Measurements from ENCODE around the gene ACTL6B. TPM values are rescaled to one million over a fixed set of nuclear protein-coding genes. Genes with fewer than 3 reads are reported as not detected.

The ACTL6B gene
- total RNA-seq, 1 experiment from 2014 or later = 1.3 TPM

GRCh38 chr7:100621554-100621953 lies 34.7 kb downstream of the ACTL6B start:
- Mint-ChIP-seq H3K9me3 (no peaks in the 10 kb centered on the region), H3K36me3 (no peaks in the 10 kb centered on the region), H3K4me1 (peaks cover 7% of the 10 kb centered on the region; the same call in 1 of the 2 replicates), H3K27me3 (ENCODE audit: low read depth) (peaks cover 20% of the 10 kb centered on the region), H3K4me3 (no peak overlapping the region), H3K27ac (peak overlapping the region; percentile 6; the same call in 1 of the 2 replicates)
- DNase-seq (ENCODE audit: low spot score) (no peak), ATAC-seq (no peak)
- TF ChIP-seq PRDM15 (CRISPR knock-in tag; IDR thresholded peaks at IDR 0.05) = no peak
- no peak for TF ChIP-seq TP53 (CRISPR knock-in tag; IDR thresholded peaks at IDR 0.05)
- no peak for TF ChIP-seq MXD4 (CRISPR knock-in tag; IDR thresholded peaks at IDR 0.05; ENCODE audit: borderline replicate concordance)
- TF ChIP-seq, protein P1, sequence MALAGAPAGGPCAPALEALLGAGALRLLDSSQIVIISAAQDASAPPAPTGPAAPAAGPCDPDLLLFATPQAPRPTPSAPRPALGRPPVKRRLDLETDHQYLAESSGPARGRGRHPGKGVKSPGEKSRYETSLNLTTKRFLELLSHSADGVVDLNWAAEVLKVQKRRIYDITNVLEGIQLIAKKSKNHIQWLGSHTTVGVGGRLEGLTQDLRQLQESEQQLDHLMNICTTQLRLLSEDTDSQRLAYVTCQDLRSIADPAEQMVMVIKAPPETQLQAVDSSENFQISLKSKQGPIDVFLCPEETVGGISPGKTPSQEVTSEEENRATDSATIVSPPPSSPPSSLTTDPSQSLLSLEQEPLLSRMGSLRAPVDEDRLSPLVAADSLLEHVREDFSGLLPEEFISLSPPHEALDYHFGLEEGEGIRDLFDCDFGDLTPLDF (CRISPR knock-in tag; IDR thresholded peaks at IDR 0.05) = no peak
- no peak for TF ChIP-seq NR3C1 (CRISPR knock-in tag; conservative IDR thresholded peaks at IDR 0.05; ENCODE audit: low read depth)
- TF ChIP-seq PRRX2 (CRISPR knock-in tag; IDR thresholded peaks at IDR 0.05) = no peak
- no peak for TF ChIP-seq GABPB1 (CRISPR knock-in tag; IDR thresholded peaks at IDR 0.05)
- no peak for TF ChIP-seq ZNF423 (CRISPR knock-in tag; IDR thresholded peaks at IDR 0.05)
- ChIA-PET POLR2A (interaction anchor here (0.8 to 2.0 kb wide), 2 partner anchors 9 to 59 kb away, joined by 3 to 5 read pairs; partner anchors contain the start of gene MOSPD3), CTCF (interaction anchor here (1.1 kb wide), 1 partner anchor 13 kb away, joined by 3 read pairs; no protein-coding TSS in a partner anchor)

- Mint-ChIP-seq H3K4me1 (peaks cover 5% of the 10 kb centered on the region; the same call in 1 of the 2 replicates), H3K9me3 (no peaks in the 10 kb centered on the region), H3K27ac (no peak overlapping the region), H3K4me3 (no peak overlapping the region), H3K36me3 (no peaks in the 10 kb centered on the region), H3K27me3 (ENCODE audit: low read depth) (peaks cover 13% of the 10 kb centered on the region)
- ChIA-PET CTCF (interaction anchor here (1.1 kb wide), 1 partner anchor 13 kb away, joined by 3 read pairs; no protein-coding TSS in a partner anchor), POLR2A (interaction anchor here (2.0 kb wide), 1 partner anchor 9 kb away, joined by 5 read pairs; the partner anchor contains the start of gene MOSPD3)
- DNase-seq (ENCODE audit: low spot score) = no peak
- no peak for ATAC-seq
- no peak for TF ChIP-seq SP1 (CRISPR knock-in tag; conservative IDR thresholded peaks at IDR 0.05)
- TF ChIP-seq, protein P2, sequence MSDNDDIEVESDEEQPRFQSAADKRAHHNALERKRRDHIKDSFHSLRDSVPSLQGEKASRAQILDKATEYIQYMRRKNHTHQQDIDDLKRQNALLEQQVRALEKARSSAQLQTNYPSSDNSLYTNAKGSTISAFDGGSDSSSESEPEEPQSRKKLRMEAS (CRISPR knock-in tag; IDR thresholded peaks at IDR 0.05) = no peak
- TF ChIP-seq, protein P3, sequence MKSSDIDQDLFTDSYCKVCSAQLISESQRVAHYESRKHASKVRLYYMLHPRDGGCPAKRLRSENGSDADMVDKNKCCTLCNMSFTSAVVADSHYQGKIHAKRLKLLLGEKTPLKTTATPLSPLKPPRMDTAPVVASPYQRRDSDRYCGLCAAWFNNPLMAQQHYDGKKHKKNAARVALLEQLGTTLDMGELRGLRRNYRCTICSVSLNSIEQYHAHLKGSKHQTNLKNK (CRISPR knock-in tag; IDR thresholded peaks at IDR 0.05) = no peak
- no peak for TF ChIP-seq GTF2I (CRISPR knock-in tag; conservative IDR thresholded peaks at IDR 0.05)
- no peak for TF ChIP-seq NFYB (CRISPR knock-in tag; conservative IDR thresholded peaks at IDR 0.05; ENCODE audit: low read depth)
- TF ChIP-seq ZBTB43 (CRISPR knock-in tag; IDR thresholded peaks at IDR 0.05) = no peak
- TF ChIP-seq ZNF317 (CRISPR knock-in tag; IDR thresholded peaks at IDR 0.05; ENCODE audit: borderline replicate concordance, low read depth) = no peak
- no peak for TF ChIP-seq RORB (CRISPR knock-in tag; IDR thresholded peaks at IDR 0.05)
- TF ChIP-seq, protein P4, sequence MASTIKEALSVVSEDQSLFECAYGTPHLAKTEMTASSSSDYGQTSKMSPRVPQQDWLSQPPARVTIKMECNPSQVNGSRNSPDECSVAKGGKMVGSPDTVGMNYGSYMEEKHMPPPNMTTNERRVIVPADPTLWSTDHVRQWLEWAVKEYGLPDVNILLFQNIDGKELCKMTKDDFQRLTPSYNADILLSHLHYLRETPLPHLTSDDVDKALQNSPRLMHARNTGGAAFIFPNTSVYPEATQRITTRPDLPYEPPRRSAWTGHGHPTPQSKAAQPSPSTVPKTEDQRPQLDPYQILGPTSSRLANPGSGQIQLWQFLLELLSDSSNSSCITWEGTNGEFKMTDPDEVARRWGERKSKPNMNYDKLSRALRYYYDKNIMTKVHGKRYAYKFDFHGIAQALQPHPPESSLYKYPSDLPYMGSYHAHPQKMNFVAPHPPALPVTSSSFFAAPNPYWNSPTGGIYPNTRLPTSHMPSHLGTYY (CRISPR knock-in tag; IDR thresholded peaks at IDR 0.05) = no peak
- TF ChIP-seq, protein P5, sequence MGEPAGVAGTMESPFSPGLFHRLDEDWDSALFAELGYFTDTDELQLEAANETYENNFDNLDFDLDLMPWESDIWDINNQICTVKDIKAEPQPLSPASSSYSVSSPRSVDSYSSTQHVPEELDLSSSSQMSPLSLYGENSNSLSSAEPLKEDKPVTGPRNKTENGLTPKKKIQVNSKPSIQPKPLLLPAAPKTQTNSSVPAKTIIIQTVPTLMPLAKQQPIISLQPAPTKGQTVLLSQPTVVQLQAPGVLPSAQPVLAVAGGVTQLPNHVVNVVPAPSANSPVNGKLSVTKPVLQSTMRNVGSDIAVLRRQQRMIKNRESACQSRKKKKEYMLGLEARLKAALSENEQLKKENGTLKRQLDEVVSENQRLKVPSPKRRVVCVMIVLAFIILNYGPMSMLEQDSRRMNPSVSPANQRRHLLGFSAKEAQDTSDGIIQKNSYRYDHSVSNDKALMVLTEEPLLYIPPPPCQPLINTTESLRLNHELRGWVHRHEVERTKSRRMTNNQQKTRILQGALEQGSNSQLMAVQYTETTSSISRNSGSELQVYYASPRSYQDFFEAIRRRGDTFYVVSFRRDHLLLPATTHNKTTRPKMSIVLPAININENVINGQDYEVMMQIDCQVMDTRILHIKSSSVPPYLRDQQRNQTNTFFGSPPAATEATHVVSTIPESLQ (CRISPR knock-in tag; IDR thresholded peaks at IDR 0.05) = no peak
- no peak for TF ChIP-seq CDX4 (CRISPR knock-in tag; IDR thresholded peaks at IDR 0.05; ENCODE audit: borderline replicate concordance)
- TF ChIP-seq GABPB1 (CRISPR knock-in tag; IDR thresholded peaks at IDR 0.05) = no peak
- TF ChIP-seq TCF7 (CRISPR knock-in tag; IDR thresholded peaks at IDR 0.05; ENCODE audit: low read depth) = no peak
- no peak for TF ChIP-seq ZNF423 (CRISPR knock-in tag; IDR thresholded peaks at IDR 0.05)
- no peak for TF ChIP-seq JUN (CRISPR knock-in tag; IDR thresholded peaks at IDR 0.05)
Observed at GRCh38 chr7:100620804-100621203, 35.4 kb downstream of the ACTL6B start.
